ENCODE results near the gene ACOX3.
"Not testable (repeated sequence)": the region's sequence is repeated elsewhere in the genome, so short reads cannot be mapped to it uniquely, and the experiment has no call there.

ACOX3 gene

GRCh38 chr4:8386731-8387130 lies 53.8 kb downstream of the ACOX3 start:
- DNase-seq (ENCODE audit: low spot score) = no peak

- DNase-seq (ENCODE audit: low spot score) = not testable (repeated sequence)
Observed at GRCh38 chr4:8386131-8386530, 54.4 kb downstream of the ACOX3 start.

DNA sequence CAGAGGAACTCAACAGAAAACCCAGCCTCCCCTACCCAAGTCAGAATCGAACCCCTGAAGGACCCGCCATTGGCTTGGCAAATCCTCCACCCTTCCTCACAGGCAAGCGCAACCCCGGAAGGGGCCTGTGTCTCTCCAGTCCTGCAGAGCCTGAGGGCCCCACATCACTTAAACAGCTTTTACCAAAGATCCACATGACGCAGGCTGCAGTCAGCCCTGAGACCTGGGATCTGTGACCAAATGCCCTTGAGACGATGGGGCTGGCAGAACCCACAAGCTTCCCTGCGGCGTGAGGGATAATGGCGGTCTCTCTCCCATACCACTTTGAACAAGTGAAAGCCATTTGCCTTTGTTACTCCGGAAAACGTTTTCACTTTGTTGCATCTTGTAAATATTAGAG lies 54.9 kb downstream of the ACOX3 start:
- DNase-seq (ENCODE audit: low spot score) = no peak

GRCh38 chr4:8385106-8385505 lies 55.4 kb downstream of the ACOX3 start:
- DNase-seq (ENCODE audit: low spot score) = no peak

DNA sequence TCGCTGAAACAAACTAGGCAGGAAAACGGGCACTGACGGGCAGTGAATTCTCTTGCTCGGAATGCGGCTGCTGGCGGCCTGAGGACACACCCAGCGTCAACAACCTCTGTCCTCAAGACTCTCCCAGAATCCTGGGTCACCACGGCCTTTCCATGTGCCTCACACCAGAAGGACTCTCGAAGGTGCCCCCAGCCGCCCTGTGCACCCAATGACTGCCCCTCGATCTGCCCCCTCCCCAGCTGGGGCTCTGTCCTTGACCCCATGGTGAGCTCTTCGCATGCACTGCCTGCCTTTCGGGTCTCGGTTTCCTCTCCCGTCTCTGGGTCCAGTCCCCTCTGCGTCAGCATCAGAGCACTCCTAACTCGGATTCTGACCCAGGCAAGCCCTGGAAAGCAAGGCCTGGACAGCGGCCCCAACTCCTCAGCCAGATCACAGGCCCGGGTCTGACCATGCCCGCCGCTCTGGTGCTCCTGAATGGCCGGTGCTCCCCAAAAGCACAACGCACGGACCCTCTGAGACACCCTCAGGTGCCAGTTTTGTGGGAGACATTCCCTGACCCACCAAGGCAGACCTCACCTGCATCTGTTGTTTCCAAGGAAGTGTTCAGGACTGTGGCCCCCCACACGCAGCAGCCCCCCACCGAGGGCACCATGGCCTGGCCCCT lies 56.0 kb downstream of the ACOX3 start:
- no peak for DNase-seq (ENCODE audit: low spot score)

GRCh38 chr4:8383451-8384160 lies 56.9 kb downstream of the ACOX3 start:
- peak; percentile 49 for DNase-seq (ENCODE audit: low spot score)

DNA sequence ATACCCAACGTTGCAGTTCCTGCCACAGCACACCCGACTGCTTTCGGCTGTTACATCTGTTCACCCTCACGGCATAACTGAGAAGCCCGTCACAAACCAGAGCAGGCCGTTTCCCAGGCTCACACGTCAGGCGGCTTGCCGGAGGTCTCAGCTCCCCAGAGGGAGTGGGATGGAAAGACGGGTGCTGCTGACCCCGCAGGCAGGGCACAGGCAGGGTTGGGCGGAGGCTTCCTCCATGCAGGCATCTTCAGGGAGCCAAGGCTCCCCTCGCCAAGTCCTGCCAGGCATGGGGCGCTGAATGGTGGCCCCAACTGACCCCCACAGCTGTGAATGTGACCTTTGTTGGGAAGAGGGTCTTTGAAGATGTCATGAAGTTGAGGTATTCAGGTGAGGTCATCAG lies 57.5 kb downstream of the ACOX3 start:
- DNase-seq (ENCODE audit: low spot score) = no peak

DNA sequence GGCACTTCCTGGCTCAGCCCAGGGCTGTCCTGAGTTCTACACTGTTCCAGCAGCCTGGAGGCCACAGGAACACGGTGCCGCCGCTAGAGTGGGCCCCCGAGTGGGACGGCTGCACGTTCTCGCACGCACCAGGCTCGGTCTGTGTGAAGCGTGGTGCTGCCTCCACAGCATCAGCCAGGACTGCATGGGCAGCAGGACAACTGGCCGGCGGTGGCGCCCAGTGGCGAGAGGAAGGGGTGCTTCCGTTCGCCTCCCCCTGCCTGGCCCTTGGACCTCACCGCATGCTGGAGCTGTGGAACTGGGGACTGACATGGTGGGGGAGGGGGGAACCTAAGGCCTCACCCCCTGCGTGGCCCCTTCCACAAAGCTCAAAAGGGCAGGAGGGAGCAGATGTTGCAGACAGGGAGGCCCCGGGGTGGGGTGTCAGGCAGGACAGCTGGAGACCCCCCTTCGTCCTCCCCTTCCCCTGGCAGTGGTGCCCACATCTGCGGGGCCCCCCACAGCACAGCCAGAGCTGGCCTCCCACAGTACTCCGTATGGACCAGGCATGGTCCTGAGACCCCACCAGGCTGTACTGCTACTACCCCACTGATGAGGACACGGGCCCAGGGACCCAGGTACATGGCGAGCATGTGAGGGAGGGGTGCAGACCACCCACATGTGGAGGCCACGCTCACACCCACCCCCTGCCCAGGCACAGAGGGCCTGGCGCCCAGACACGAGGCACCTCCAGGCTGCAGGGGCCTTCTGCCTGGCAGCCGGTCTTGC lies 58.5 kb downstream of the ACOX3 start:
- no peak for DNase-seq (ENCODE audit: low spot score)

GRCh38 chr4:8380511-8381415 lies 59.8 kb downstream of the ACOX3 start:
- no peak for DNase-seq (ENCODE audit: low spot score)

- DNase-seq (ENCODE audit: low spot score) = no peak
Observed at GRCh38 chr4:8379771-8380170, 60.8 kb downstream of the ACOX3 start.

- DNase-seq (ENCODE audit: low spot score) = no peak
Observed at GRCh38 chr4:8379281-8379680, 61.2 kb downstream of the ACOX3 start.

- DNase-seq (ENCODE audit: low spot score) = no peak
Observed at GRCh38 chr4:8378776-8379175, 61.7 kb downstream of the ACOX3 start.

DNA sequence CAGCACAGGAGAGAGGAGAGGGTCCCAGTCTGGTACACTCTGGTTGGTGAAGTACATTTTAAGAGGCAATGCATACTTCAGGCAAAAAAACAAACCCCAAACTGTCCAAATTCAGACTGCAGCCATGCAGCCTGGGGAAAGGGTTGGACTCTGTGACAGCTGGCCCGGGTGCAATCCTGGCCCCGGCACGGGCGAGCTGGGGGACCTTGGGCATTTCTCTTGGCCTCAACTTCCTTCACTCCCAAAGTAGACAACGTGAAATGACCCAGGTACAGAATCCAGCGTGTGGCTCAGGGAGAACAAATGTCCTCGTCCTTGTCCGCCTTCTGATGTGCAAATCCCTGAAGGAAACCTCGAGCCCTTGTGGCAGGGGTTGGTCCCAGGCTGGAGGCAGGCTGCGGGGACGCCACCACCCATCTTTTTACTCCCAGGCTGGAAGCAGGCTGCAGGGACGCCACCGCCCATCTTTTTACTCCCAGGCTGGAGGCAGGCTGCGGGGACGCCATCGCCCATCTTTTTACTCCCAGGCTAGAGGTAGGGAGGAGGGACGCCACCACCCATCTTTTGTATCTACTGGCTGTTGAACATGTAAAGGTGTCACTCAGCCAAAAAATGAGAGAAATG lies 62.3 kb downstream of the ACOX3 start:
- no peak for DNase-seq (ENCODE audit: low spot score)

- no peak for DNase-seq (ENCODE audit: low spot score)
Observed at GRCh38 chr4:8377103-8378075, 63.1 kb downstream of the ACOX3 start.

- DNase-seq (ENCODE audit: low spot score) = no peak
Observed at GRCh38 chr4:8376361-8377102, 64.0 kb downstream of the ACOX3 start.

DNA sequence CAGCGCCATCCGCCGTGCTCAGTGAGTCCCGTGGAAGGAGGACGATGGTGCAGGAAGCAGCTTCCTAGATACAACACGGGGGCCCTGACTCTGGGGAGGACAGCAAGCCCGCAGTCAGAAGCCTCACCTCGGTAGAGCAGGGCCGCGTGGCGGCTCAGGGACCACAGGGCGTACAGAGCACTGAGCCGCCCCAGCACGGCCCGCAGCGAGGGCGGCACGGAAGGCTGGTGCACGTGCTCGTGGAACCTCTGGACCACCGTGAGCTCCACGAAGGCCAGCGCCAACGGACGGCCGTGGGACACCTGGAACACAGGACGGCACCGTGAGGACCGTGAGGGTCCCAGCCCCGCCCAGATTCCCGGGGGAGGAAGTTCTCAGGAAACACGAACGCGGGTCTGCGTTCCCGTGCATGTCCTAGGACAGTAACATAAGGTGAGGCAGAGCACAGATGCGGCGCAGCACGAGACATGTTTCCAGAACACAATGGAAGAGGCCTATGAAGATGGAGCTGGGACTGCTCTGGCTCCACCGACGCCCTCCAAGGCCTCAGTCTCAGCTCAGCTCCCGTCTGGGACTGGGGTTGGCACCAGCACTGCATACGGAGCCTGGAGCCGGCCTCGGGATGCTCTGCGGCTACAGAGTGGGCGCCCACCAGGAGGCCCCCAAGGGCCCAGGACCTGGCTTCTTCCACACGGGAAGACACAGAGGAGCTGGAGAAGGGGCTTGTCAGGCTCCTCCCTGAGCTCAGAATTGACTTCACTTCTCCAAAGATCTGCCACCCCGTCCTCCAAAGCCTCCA lies 65.5 kb downstream of the ACOX3 start:
- no peak for DNase-seq (ENCODE audit: low spot score)

DNA sequence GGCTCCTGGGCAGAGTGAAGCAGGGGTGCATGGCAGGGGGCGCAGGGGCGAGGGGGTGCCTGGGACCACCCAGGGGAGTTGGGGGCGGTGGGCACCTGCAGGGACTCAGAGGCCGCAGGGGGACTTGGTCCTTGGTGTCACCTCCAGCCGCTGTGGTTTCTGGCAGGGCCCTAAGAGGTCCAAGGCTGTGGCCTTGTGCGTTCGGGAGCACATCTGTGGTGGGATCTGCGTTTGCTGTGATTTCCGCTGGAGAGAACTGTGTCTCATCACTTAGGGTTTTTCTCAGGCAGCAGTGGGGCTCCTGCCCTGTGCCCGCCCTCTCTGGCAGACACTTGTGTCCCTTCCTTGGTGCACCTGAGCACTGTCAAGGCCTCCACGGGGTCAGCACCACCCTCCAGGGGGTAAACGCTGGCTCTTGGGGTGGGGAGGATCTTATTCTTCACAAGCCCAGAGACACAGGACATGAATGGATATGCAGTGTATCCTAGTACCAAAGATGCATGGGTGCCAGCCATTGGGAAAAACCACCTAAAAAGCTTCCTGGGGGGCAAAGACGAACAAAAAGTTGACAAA lies 66.5 kb downstream of the ACOX3 start:
- DNase-seq (ENCODE audit: low spot score) = no peak

GRCh38 chr4:8373270-8373972 lies 67.1 kb downstream of the ACOX3 start:
- no peak for DNase-seq (ENCODE audit: low spot score)

Data from AG08395 (cell line).